Measurements from ENCODE around the gene PRRT1. TPM values are rescaled to one million over a fixed set of nuclear protein-coding genes. Genes with fewer than 3 reads are reported as not detected.

Gene PRRT1
- 1.4 TPM for polyA plus RNA-seq (2013, experiment 1 of 2)
- 1.2 TPM for polyA plus RNA-seq (2013, experiment 2 of 2)

DNA sequence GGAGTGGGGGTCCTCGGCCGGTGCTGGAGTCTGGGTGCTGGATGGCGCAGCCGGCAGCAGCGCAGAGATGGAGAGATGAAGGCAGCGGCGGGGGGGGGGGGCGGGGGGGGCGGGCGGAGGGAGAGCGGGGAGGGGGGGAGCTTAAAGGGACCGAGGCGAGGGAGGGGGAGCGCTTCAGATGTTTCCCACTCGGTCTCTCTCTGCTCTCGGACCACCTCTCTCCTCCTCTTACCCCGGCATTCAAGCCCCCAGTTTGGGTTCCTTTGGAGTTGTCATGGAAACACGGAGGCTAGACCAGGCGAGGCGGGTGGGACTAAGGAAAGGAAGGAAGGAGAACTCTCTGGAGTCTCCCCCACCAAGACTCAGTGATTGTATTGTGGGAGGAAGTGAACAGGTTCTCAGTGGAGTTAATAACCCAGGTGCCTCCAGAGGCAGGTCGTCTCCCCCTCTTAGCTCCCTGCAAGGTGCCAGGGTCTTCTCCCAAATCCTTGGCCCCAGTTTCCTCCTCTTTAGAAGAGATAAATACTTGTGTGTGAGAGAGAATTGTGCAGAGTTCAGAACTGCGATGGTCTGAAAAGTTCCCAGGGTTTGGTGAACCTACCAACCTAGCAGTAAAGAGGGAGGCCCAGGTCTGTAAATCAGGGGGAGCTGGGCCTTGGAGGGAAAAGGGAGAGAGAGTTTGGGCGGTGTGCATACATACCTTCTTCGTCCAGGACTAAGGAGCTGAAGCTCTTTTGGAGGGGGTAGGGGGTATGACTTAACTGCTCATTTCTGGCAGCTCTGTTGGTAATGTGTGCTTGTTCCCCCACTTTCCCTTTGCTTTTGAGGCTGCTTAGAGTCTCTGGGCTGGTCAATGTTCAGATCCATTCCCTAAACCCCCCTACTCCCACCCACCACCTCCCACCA, at the start of gene PRRT1:
TSS of gene PRRT1 (minus strand) at position 77 of the 906 bp plus-strand sequence. CDS start 112 bp downstream, outside the sequence.
- H3K18ac ChIP-seq (ENCODE audit: low read length) = peak within 1 kb of the TSS; percentile 45
- H4K5ac ChIP-seq (ENCODE audit: low read length) = peak within 1 kb of the TSS; percentile 71
- peak; percentile 60 for DNase-seq
- H3K79me1 ChIP-seq (ENCODE audit: low read length) = peaks cover 8% of the 10 kb centered on the region
- no peaks in the 10 kb centered on the region for H3K79me2 ChIP-seq (ENCODE audit: control insufficient read depth, insufficient read depth, low read length)
- peak within 1 kb of the TSS; percentile 82 for H2AK5ac ChIP-seq (ENCODE audit: low read length)
- peaks cover 2% of the 10 kb centered on the region for H3K36me3 ChIP-seq (ENCODE audit: control insufficient read depth, insufficient read depth, low read length)
- H3K4me2 ChIP-seq (ENCODE audit: low read length) = peak within 1 kb of the TSS; percentile 97
- no peak within 1 kb of the TSS for H2BK5ac ChIP-seq (ENCODE audit: low read length)
- no peak within 1 kb of the TSS for H3K27ac ChIP-seq (ENCODE audit: low read depth, low read length)
- H3K4ac ChIP-seq (ENCODE audit: low read depth, low read length) = peak within 1 kb of the TSS; percentile 65
- H2BK120ac ChIP-seq (ENCODE audit: low read depth, low read length) = no peak within 1 kb of the TSS
- peak within 1 kb of the TSS; percentile 97 for H3K56ac ChIP-seq (ENCODE audit: low read length)
- WGBS (ENCODE audit: extremely low coverage, insufficient coverage, low lambda C conversion rate) = no CpG with 5 or more reads among the region's 24 CpGs
- peaks cover 15% of the 10 kb centered on the region for H3K4me1 ChIP-seq (ENCODE audit: control insufficient read depth, low read depth, low read length)
- no peak within 1 kb of the TSS for H4K8ac ChIP-seq (ENCODE audit: low read depth, low read length)
- peak within 1 kb of the TSS; percentile 96 for H3K9ac ChIP-seq (ENCODE audit: low read length)
- H3K23ac ChIP-seq (ENCODE audit: low read length) = peak within 1 kb of the TSS; percentile 99
- H3K4me3 ChIP-seq (ENCODE audit: low read length) = no peak within 1 kb of the TSS
- H3K27me3 ChIP-seq (ENCODE audit: insufficient read depth, low read length, poor library complexity) = no peaks in the 10 kb centered on the region
- no peak within 1 kb of the TSS for H2BK15ac ChIP-seq (replicated peaks; ENCODE audit: low read depth)

DNA sequence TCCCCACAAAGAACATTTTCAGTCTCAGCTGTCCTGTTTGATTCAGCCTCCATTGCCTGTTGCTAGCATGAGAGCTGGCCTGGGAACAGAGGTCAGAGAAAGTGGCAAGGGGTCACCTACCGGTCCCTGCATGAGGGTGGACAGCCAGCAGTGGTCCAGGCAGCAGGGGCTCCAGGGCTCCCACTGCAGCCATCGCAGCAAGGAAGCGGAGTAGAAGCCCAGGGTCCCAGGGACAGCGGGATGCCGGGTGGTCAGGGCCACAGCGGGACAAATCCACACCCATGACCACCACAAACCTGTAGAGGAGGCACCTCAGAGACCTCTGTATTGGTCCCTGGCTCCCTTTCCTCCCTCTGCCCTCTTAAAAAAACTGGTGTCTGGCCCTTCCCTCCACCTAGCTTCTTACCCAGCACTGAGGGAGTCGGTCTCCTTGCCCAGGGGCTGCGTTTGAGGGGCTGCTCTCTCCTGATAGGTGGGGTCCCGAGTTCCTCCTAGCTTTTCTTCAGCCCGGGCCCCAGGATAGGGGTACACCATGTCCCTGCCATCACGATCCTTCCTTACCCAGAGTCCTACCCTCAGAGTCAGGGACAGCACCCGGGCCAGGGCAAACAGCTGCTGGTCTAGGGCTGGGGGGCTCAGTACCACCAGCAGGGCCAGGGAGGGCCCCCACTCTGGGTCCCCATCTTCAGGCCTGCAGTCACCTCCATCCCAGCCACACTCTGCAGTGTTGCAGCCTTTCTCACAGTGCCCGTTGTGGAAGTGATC, 49.2 kb upstream of the PRRT1 start:
- WGBS (ENCODE audit: extremely low coverage, insufficient coverage, low lambda C conversion rate) = no CpG with 5 or more reads among the region's 13 CpGs
- no peak overlapping the region for H2BK120ac ChIP-seq (ENCODE audit: low read depth, low read length)
- H3K56ac ChIP-seq (ENCODE audit: low read length) = no peak overlapping the region

DNA sequence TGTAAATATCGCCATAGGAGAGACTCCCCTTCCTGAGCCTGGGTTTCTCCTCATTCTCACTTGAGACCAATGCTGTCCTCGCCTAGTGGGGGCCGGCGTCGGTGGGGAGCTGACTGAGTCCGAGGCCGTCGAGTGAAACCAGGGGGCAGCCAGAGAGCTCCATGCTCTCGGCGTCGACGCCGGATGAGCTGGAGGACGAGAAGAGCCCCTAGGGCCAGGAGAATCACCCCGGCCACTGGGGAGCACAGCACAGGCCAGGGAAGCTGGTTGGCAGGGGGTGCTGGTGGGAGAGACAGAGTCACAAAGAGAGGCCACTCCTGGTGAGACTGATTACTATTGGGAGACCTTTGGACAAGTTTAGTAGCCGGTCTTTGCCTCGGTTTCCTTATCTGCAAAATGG, 47.1 kb upstream of the PRRT1 start:
- no CpG with 5 or more reads among the region's 17 CpGs for WGBS (ENCODE audit: extremely low coverage, insufficient coverage, low lambda C conversion rate)
- Histone ChIP-seq H3K27ac (ENCODE audit: low read depth, low read length) (no peak overlapping the region), H2AK5ac (ENCODE audit: low read length) (no peak overlapping the region), H3K27me3 (ENCODE audit: insufficient read depth, low read length, poor library complexity) (no peaks in the 10 kb centered on the region), H3K79me1 (ENCODE audit: low read length) (no peaks in the 10 kb centered on the region), H4K5ac (ENCODE audit: low read length) (no peak overlapping the region), H3K56ac (ENCODE audit: low read length) (no peak overlapping the region), H3K23ac (ENCODE audit: low read length) (no peak overlapping the region), H4K8ac (ENCODE audit: low read depth, low read length) (no peak overlapping the region), H3K79me2 (ENCODE audit: control insufficient read depth, insufficient read depth, low read length) (no peaks in the 10 kb centered on the region), H2BK120ac (ENCODE audit: low read depth, low read length) (no peak overlapping the region), H3K18ac (ENCODE audit: low read length) (no peak overlapping the region), H2BK15ac (replicated peaks; ENCODE audit: low read depth) (no peak overlapping the region), H3K4ac (ENCODE audit: low read depth, low read length) (no peak overlapping the region), H3K36me3 (ENCODE audit: control insufficient read depth, insufficient read depth, low read length) (no peaks in the 10 kb centered on the region), H3K4me3 (ENCODE audit: low read length) (no peak overlapping the region), H3K4me2 (ENCODE audit: low read length) (no peak overlapping the region), H2BK5ac (ENCODE audit: low read length) (no peak overlapping the region), H3K9ac (ENCODE audit: low read length) (no peak overlapping the region), H3K4me1 (ENCODE audit: control insufficient read depth, low read depth, low read length) (peaks cover 11% of the 10 kb centered on the region)
- DNase-seq = no peak

More for the DNA sequence above, 49.2 kb upstream of the PRRT1 start:
- Histone ChIP-seq H3K27ac (ENCODE audit: low read depth, low read length) (no peak overlapping the region), H3K27me3 (ENCODE audit: insufficient read depth, low read length, poor library complexity) (no peaks in the 10 kb centered on the region), H3K4ac (ENCODE audit: low read depth, low read length) (no peak overlapping the region), H4K8ac (ENCODE audit: low read depth, low read length) (no peak overlapping the region), H3K18ac (ENCODE audit: low read length) (no peak overlapping the region), H2AK5ac (ENCODE audit: low read length) (no peak overlapping the region), H3K4me2 (ENCODE audit: low read length) (no peak overlapping the region), H3K79me2 (ENCODE audit: control insufficient read depth, insufficient read depth, low read length) (no peaks in the 10 kb centered on the region), H2BK15ac (replicated peaks; ENCODE audit: low read depth) (no peak overlapping the region), H3K4me3 (ENCODE audit: low read length) (no peak overlapping the region), H3K36me3 (ENCODE audit: control insufficient read depth, insufficient read depth, low read length) (no peaks in the 10 kb centered on the region), H3K9ac (ENCODE audit: low read length) (no peak overlapping the region), H3K79me1 (ENCODE audit: low read length) (no peaks in the 10 kb centered on the region), H3K23ac (ENCODE audit: low read length) (no peak overlapping the region), H3K4me1 (ENCODE audit: control insufficient read depth, low read depth, low read length) (peaks cover 5% of the 10 kb centered on the region), H4K5ac (ENCODE audit: low read length) (no peak overlapping the region), H2BK5ac (ENCODE audit: low read length) (no peak overlapping the region)
- DNase-seq = no peak

GRCh38 chr6:32198345-32198696, 46.6 kb upstream of the PRRT1 start:
- no peak overlapping the region for H2BK120ac ChIP-seq (ENCODE audit: low read depth, low read length)
- H3K79me2 ChIP-seq (ENCODE audit: control insufficient read depth, insufficient read depth, low read length) = no peaks in the 10 kb centered on the region
- H3K18ac ChIP-seq (ENCODE audit: low read length) = no peak overlapping the region
- H4K8ac ChIP-seq (ENCODE audit: low read depth, low read length) = no peak overlapping the region
- no peak overlapping the region for H2AK5ac ChIP-seq (ENCODE audit: low read length)
- no peak overlapping the region for H3K9ac ChIP-seq (ENCODE audit: low read length)
- H3K79me1 ChIP-seq (ENCODE audit: low read length) = no peaks in the 10 kb centered on the region
- H3K4ac ChIP-seq (ENCODE audit: low read depth, low read length) = no peak overlapping the region
- H4K5ac ChIP-seq (ENCODE audit: low read length) = no peak overlapping the region
- no peak for DNase-seq
- no peaks in the 10 kb centered on the region for H3K36me3 ChIP-seq (ENCODE audit: control insufficient read depth, insufficient read depth, low read length)
- no peak overlapping the region for H2BK5ac ChIP-seq (ENCODE audit: low read length)
- no CpG with 5 or more reads among the region's 3 CpGs for WGBS (ENCODE audit: extremely low coverage, insufficient coverage, low lambda C conversion rate)
- H3K27me3 ChIP-seq (ENCODE audit: insufficient read depth, low read length, poor library complexity) = no peaks in the 10 kb centered on the region
- H3K4me1 ChIP-seq (ENCODE audit: control insufficient read depth, low read depth, low read length) = peaks cover 11% of the 10 kb centered on the region
- no peak overlapping the region for H3K4me3 ChIP-seq (ENCODE audit: low read length)
- no peak overlapping the region for H3K4me2 ChIP-seq (ENCODE audit: low read length)
- no peak overlapping the region for H2BK15ac ChIP-seq (replicated peaks; ENCODE audit: low read depth)
- H3K56ac ChIP-seq (ENCODE audit: low read length) = no peak overlapping the region
- H3K23ac ChIP-seq (ENCODE audit: low read length) = no peak overlapping the region
- no peak overlapping the region for H3K27ac ChIP-seq (ENCODE audit: low read depth, low read length)

GRCh38 chr6:32196682-32197616, 45.2 kb upstream of the PRRT1 start:
- H4K8ac ChIP-seq (ENCODE audit: low read depth, low read length) = no peak overlapping the region

More at GRCh38 chr6:32196682-32197616, 45.2 kb upstream of the PRRT1 start:
- Histone ChIP-seq H3K36me3 (ENCODE audit: control insufficient read depth, insufficient read depth, low read length) (no peaks in the 10 kb centered on the region), H3K4me1 (ENCODE audit: control insufficient read depth, low read depth, low read length) (peaks cover 17% of the 10 kb centered on the region), H3K79me1 (ENCODE audit: low read length) (peaks cover 2% of the 10 kb centered on the region), H3K4ac (ENCODE audit: low read depth, low read length) (no peak overlapping the region), H3K4me3 (ENCODE audit: low read length) (peak overlapping the region; percentile 17), H2BK120ac (ENCODE audit: low read depth, low read length) (no peak overlapping the region), H2BK15ac (replicated peaks; ENCODE audit: low read depth) (no peak overlapping the region), H2AK5ac (ENCODE audit: low read length) (no peak overlapping the region), H3K56ac (ENCODE audit: low read length) (peak overlapping the region; percentile 89), H3K27me3 (ENCODE audit: insufficient read depth, low read length, poor library complexity) (no peaks in the 10 kb centered on the region), H3K27ac (ENCODE audit: low read depth, low read length) (no peak overlapping the region), H2BK5ac (ENCODE audit: low read length) (no peak overlapping the region), H3K4me2 (ENCODE audit: low read length) (peak overlapping the region; percentile 57), H3K9ac (ENCODE audit: low read length) (peak overlapping the region; percentile 99), H3K79me2 (ENCODE audit: control insufficient read depth, insufficient read depth, low read length) (no peaks in the 10 kb centered on the region), H4K5ac (ENCODE audit: low read length) (peak overlapping the region; percentile 71), H3K23ac (ENCODE audit: low read length) (no peak overlapping the region), H3K18ac (ENCODE audit: low read length) (no peak overlapping the region)
- peak; percentile 41 for DNase-seq
- WGBS (ENCODE audit: extremely low coverage, insufficient coverage, low lambda C conversion rate) = no CpG with 5 or more reads among the region's 28 CpGs
